ENCODE measurements around the gene MKLN1. TPM values are rescaled to one million over a fixed set of nuclear protein-coding genes. Genes with fewer than 3 reads are reported as not detected.

The MKLN1 gene
- total RNA-seq, 2 donors from 2014 or later, result 27.4 to 28.5 TPM

DNA sequence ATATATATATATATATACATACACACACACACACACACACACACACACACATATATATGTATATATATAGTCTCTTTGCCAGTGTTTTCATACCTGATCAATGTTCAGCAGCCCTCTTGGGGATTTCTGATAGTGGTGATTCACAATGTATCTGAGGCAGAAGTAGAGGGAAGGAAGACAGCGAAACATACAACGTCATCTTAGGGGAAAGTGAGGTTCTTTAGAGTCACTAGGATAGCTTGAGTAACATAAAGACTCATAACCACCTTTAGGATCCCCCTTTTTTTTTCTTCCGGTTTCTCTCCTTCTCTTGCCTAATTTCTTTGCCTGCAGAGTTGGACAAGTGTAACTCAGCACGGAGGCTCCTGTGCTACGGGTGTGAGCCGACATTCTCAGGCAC, 172.1 kb downstream of the MKLN1 start:
- Histone ChIP-seq H3K4me1 (peaks cover 0 to 43% of the 10 kb centered on the region in 2 donors), H3K36me3 (peaks cover 5% of the 10 kb centered on the region), H3K27me3 (no peaks in the 10 kb centered on the region), H3K9me3 (no peaks in the 10 kb centered on the region), H3K27ac (no peak overlapping the region), H3K4me3 (no peak overlapping the region)
- no peak for DNase-seq (ENCODE audit: low spot score)
- TF ChIP-seq, protein P1, sequence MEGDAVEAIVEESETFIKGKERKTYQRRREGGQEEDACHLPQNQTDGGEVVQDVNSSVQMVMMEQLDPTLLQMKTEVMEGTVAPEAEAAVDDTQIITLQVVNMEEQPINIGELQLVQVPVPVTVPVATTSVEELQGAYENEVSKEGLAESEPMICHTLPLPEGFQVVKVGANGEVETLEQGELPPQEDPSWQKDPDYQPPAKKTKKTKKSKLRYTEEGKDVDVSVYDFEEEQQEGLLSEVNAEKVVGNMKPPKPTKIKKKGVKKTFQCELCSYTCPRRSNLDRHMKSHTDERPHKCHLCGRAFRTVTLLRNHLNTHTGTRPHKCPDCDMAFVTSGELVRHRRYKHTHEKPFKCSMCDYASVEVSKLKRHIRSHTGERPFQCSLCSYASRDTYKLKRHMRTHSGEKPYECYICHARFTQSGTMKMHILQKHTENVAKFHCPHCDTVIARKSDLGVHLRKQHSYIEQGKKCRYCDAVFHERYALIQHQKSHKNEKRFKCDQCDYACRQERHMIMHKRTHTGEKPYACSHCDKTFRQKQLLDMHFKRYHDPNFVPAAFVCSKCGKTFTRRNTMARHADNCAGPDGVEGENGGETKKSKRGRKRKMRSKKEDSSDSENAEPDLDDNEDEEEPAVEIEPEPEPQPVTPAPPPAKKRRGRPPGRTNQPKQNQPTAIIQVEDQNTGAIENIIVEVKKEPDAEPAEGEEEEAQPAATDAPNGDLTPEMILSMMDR (IDR thresholded peaks at IDR 0.05), result no peak

DNA sequence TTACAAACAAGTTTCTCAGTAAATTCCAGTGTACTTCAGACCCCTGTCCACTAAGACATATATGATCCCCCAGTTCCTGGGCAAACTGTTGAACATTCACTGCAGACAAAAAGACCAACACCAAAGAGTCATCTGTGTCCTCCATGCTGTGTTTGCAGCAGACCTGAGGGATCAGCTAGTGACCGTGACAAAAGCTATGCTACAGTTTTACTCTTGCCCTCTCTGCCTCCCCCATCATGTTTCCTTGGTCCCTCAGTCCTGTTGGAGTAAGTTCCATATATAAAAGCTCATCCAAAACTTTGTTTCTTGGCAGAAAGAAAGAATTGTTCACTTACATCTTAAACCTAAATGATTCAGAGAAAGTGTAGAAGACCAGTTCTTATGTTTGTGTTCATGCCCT, 172.7 kb downstream of the MKLN1 start:
- H3K27ac ChIP-seq, result no peak overlapping the region
- TF ChIP-seq, protein P1 (IDR thresholded peaks at IDR 0.05), result no peak

DNA sequence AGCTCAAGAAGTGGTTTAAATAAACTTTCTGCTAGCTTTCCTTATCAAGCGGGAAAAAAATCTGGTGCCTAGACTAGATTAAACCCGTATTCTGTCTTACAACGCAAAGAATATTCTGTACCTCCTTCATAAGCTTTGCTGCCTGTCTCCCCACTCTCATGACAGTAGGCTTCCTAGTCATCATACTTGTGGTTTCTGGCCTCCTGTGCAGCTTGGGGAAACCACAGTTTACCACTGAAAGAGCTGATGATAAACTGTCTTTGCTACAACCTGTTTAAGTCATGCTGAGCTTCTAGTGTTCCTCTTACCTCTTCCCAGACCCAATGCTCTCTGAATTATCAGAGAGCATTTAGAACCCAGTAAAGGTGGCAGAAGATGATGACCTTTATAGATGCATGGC, 173.7 kb downstream of the MKLN1 start:
- peaks cover 0 to 46% of the 10 kb centered on the region in 2 donors for H3K4me1 ChIP-seq
- H3K36me3 ChIP-seq, result peaks cover 21% of the 10 kb centered on the region
- peak overlapping the region; percentile 76 to 77 for H3K27ac ChIP-seq

More for the DNA sequence above, 172.7 kb downstream of the MKLN1 start:
- Histone ChIP-seq H3K4me1 (peaks cover 0 to 43% of the 10 kb centered on the region in 2 donors), H3K36me3 (peaks cover 10% of the 10 kb centered on the region), H3K4me3 (no peak overlapping the region), H3K9me3 (no peaks in the 10 kb centered on the region), H3K27me3 (no peaks in the 10 kb centered on the region)
- DNase-seq (ENCODE audit: low spot score), result no peak

DNA sequence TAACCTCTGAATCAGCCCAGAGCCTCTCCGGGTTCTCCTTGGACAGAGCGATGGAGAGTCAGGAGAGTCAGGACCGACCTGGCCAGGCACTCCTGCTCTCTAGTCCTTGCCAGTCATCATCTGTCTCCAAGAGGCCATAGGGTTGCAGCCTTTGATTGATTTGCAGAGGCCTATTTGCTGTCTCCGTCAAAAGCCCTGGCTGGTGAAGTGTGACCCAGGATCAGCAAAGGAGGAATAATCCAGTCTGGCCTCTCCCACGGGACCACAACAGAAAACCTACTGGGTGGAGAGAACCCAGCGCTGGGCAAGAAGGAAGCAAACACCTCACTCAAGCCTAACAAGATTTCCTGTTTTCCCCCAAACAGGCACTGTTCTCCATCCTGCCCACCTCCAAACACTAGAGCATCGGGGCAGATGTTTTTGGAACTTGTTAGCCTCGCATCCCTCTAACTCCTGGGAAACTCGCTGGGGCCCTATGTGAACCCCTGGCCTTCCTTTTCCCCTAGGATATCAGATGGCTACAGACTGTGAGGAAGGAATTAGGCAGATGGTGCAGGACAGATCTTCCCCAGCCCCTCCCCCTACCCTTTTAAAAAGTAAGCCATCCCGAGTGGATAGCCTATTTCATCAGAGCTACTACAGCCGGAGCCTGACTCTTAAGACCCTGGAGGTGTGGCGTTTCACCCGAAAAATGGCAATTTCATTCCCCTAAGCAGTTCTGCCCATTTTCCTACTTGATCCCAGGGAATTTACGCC, 174.4 kb downstream of the MKLN1 start:
- no peaks in the 10 kb centered on the region for H3K27me3 ChIP-seq
- peaks cover 24% of the 10 kb centered on the region for H3K36me3 ChIP-seq
- H3K27ac ChIP-seq, result peak overlapping the region; percentile 76 to 77
- DNase-seq (ENCODE audit: low spot score), result peak; percentile 57
- no peak overlapping the region for H3K4me3 ChIP-seq
- H3K4me1 ChIP-seq, result peaks cover 0 to 46% of the 10 kb centered on the region in 2 donors
- no peaks in the 10 kb centered on the region for H3K9me3 ChIP-seq
- TF ChIP-seq, protein P1 (IDR thresholded peaks at IDR 0.05), result no peak

More for the DNA sequence above, 173.7 kb downstream of the MKLN1 start:
- TF ChIP-seq, protein P1 (IDR thresholded peaks at IDR 0.05), result no peak
- DNase-seq (ENCODE audit: low spot score), result no peak
- no peaks in the 10 kb centered on the region for H3K9me3 ChIP-seq
- no peaks in the 10 kb centered on the region for H3K27me3 ChIP-seq
- H3K4me3 ChIP-seq, result no peak overlapping the region

DNA sequence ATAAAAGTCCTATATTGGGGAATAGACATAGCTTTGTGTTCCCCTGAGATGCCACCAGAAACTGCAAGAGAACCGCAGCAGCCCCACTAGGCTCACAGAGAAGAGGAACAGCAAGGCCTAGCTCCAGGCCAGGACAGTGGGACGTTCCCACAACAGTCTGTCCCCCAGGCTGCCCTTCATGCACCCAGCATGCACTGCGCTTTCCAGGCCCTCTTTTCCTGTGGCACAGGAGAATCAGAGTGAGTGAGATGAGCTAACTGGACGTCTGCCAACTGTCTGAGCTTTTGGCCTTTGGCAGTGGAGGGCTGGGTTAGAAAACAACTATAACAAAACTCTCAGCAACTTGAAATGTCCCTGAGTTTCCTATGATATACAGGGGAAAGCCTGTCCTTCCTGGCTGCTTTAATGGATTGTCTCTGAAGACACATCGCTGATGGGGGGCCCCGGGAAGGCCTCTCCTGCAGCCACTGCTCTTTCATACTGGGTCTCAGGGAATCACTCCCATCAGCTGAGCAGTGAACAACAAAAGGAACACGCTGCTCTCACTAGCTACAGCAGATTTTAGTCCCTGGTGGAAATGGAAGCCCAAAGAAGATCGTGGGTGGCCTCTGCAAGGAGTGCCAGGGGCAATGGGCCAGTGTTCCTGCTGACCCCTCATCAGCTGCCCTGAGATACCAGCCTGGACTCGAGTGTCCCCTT, 175.3 kb downstream of the MKLN1 start:
- TF ChIP-seq, protein P1 (IDR thresholded peaks at IDR 0.05), result no peak
- Histone ChIP-seq H3K27ac (peak overlapping the region; percentile 76 to 77), H3K27me3 (no peaks in the 10 kb centered on the region), H3K36me3 (peaks cover 20% of the 10 kb centered on the region), H3K9me3 (no peaks in the 10 kb centered on the region), H3K4me1 (peaks cover 0 to 52% of the 10 kb centered on the region in 2 donors), H3K4me3 (no peak overlapping the region)
- DNase-seq (ENCODE audit: low spot score), result peak; percentile 72
